Measurements from ENCODE around the gene SPTB. TPM values are rescaled to one million over a fixed set of nuclear protein-coding genes. Genes with fewer than 3 reads are reported as not detected.

The SPTB gene
- 0.22 and 0.57 TPM in 2 replicates for total RNA-seq

GRCh38 chr14:64879635-64880220, at the start of gene SPTB:
Gene SPTB, minus strand, starts transcription at chr14:64879907. Its CDS starts 56,813 bp downstream, at chr14:64823094.

DNA sequence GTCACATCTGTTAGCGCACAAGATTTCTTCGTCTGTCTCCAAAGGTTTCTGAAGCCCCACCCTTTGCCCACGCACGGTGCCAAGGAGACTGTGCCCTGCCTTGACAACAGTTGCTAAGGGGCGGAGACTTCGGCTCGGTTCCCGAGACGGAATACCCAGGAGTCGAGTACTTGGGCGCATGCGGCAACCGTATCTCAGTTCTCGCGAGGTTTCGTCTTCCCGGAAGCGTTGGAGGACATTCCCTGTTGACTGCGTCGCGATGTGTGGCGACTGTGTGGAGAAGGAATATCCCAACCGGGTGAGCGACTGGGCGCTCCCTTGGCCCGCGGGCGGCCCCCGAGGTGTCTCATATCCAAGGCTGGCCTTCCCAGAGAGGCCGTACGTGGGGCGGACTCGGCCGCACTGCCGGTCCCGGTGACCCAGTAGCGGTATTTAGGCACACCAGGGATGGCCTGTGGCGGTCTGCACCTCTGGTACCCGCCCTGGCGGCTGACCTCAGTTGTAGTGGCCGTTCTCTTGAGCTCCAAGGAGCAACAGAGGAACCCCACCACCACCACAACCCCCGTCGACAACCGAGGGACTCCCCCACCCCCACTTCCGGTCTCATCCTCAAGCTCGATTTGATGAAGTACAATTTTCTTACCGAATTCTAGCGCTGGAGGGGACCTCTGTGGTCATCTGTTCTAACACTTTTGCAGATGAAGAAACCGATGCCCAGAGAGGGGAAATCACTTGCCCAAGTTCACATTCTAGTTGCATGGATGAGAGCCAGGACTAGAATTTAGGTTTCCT, 34.7 kb upstream of the SPTB start, which contains the start of gene CHURC1:
TSS of gene CHURC1 (plus strand) at position 219 of the 792 bp plus-strand sequence. CDS start at position 260, 41 bp downstream.

GRCh38 chr14:64704143-64704742, 175.5 kb downstream of the SPTB start, which contains the start of gene PLEKHG3:
Gene PLEKHG3, plus strand, starts transcription at chr14:64704424. Its CDS starts 23,208 bp downstream, at chr14:64727632.

Small RNA genes lying within 50 kb of the gene (small RNA-seq; reads per million reads assigned to genes)
- gene RPPH1-2P (ENCODE audit: low replicate concordance): not detected

Other genes starting within 250 kb of the SPTB start
- gene PLEKHG3, start 175.5 kb downstream of the SPTB start, total RNA-seq: 3.1 and 11.2 TPM in 2 replicates
- gene CHURC1, start 34.5 kb upstream of the SPTB start, total RNA-seq: 26.6 and 45.1 TPM in 2 replicates
- gene GPX2, start 62.8 kb upstream of the SPTB start, total RNA-seq: not detected in 2 replicates
- 1.3 and 2.9 TPM in 2 replicates for gene RAB15, start 92.4 kb upstream of the SPTB start, total RNA-seq
- 12.9 and 19.2 TPM in 2 replicates for gene FNTB, start 107.0 kb upstream of the SPTB start, total RNA-seq
- gene MAX, start 222.6 kb upstream of the SPTB start, total RNA-seq: 49.8 and 82.9 TPM in 2 replicates